NCI-H2196 (cell line): ENCODE results near the gene ZNF692.
A peak's percentile ranks its signal among the peaks of the same experiment; 100 is the strongest.
"Not testable (repeated sequence)": the region's sequence is repeated elsewhere in the genome, so short reads cannot be mapped to it uniquely, and the experiment has no call there.

Experiments
- DNase-seq: peaks from one replicate; lab custom pipeline; 2025; ENCODE audit not compliant: unreplicated experiment; lab: John Stamatoyannopoulos, UW

The ZNF692 gene

GRCh38 chr1:248858891-248859889, at the start of gene ZNF692:
Gene ZNF692 (minus strand): TSS chr1:248859085. CDS start chr1:248858309, 776 bp downstream.
- DNase-seq: peak; percentile 84

- DNase-seq: no peak
These were observed 48.1 kb upstream of the ZNF692 start for GRCh38 chr1:248906753-248907661.

- peak; percentile 86 for DNase-seq
These were observed 47.3 kb upstream of the ZNF692 start, which contains the start of gene PGBD2 for GRCh38 chr1:248906009-248906752. Gene PGBD2 (plus strand): TSS chr1:248906235. CDS start chr1:248913863, 7,628 bp downstream.

GRCh38 chr1:248905662-248906008, 46.8 kb upstream of the ZNF692 start:
- DNase-seq: no peak

GRCh38 chr1:248904437-248905216, 45.7 kb upstream of the ZNF692 start:
- DNase-seq: no peak

GRCh38 chr1:248901578-248901977, 42.7 kb upstream of the ZNF692 start:
- no peak for DNase-seq

- DNase-seq: no peak
These were observed 41.8 kb upstream of the ZNF692 start for GRCh38 chr1:248900637-248901036.

- no peak for DNase-seq
These were observed 38.8 kb upstream of the ZNF692 start for GRCh38 chr1:248897412-248898337.

GRCh38 chr1:248894837-248895236, 36.0 kb upstream of the ZNF692 start:
- no peak for DNase-seq

- DNase-seq: no peak
These were observed 33.7 kb upstream of the ZNF692 start for GRCh38 chr1:248892590-248892989.

GRCh38 chr1:248891758-248892157, 32.9 kb upstream of the ZNF692 start:
- no peak for DNase-seq

GRCh38 chr1:248890549-248891498, 31.9 kb upstream of the ZNF692 start:
- no peak for DNase-seq

- DNase-seq: not testable (repeated sequence)
These were observed 31.0 kb upstream of the ZNF692 start for GRCh38 chr1:248889914-248890243.

- DNase-seq: no peak
These were observed 27.5 kb upstream of the ZNF692 start for GRCh38 chr1:248886237-248886895.

GRCh38 chr1:248885646-248886045, 26.8 kb upstream of the ZNF692 start:
- no peak for DNase-seq

GRCh38 chr1:248884632-248885295, 25.9 kb upstream of the ZNF692 start:
- no peak for DNase-seq

GRCh38 chr1:248882427-248882826, 23.5 kb upstream of the ZNF692 start:
- DNase-seq: not testable (repeated sequence)
